Liver (tissue), 9 donors: ENCODE data around the gene ERI3. TPM values are rescaled to one million over a fixed set of nuclear protein-coding genes. Genes with fewer than 3 reads are reported as not detected.

Source experiments
- DNase-seq: peaks from one replicate; pipeline ENCODE4 v3.0.0-alpha.2; 2017; ENCODE audit warnings: low spot score
- H3K27ac ChIP-seq, 2 donors: one replicate each; pipeline ENCODE4 v1.7.0; 2013; ENCODE audit warnings: inconsistent platforms in 2 of 2, low read length in 2 of 2, control low read depth in 1 of 2, low read depth in 1 of 2, mild to moderate bottlenecking in 1 of 2
- H3K27me3 ChIP-seq, 4 donors: one replicate each; pipeline versions ENCODE4 v1.6.1 to v1.7.0; 2013; ENCODE audit warnings: low read length in 3 of 4, inconsistent platforms in 1 of 4, mild to moderate bottlenecking in 1 of 4, moderate library complexity in 1 of 4; ENCODE audit not compliant: control insufficient read depth in 4 of 4, insufficient read depth in 4 of 4
- H3K36me3 ChIP-seq, 4 donors: one replicate each; pipeline versions ENCODE4 v1.6.1 to v1.7.0; 2013; ENCODE audit warnings: low read length in 3 of 4, mild to moderate bottlenecking in 3 of 4, low read depth in 1 of 4, moderate library complexity in 1 of 4; ENCODE audit not compliant: control insufficient read depth in 4 of 4, insufficient read depth in 3 of 4
- H3K4me1 ChIP-seq, 4 donors: one replicate each; pipeline versions ENCODE4 v1.6.1 to v1.7.0; 2013; ENCODE audit warnings: low read length in 3 of 4, mild to moderate bottlenecking in 3 of 4, moderate library complexity in 1 of 4; ENCODE audit not compliant: control insufficient read depth in 4 of 4, insufficient read depth in 4 of 4
- H3K4me3 ChIP-seq, 3 donors: one replicate each; pipeline versions ENCODE4 v1.6.1 to v1.7.0; 2013; ENCODE audit warnings: low read length in 3 of 3, control low read depth in 1 of 3, low read depth in 1 of 3, mild to moderate bottlenecking in 1 of 3
- H3K9ac ChIP-seq, 2 donors: one replicate each; pipeline ENCODE4 v1.7.0; 2013; ENCODE audit warnings: low read length in 2 of 2, mild to moderate bottlenecking in 2 of 2, moderate library complexity in 2 of 2, control low read depth in 1 of 2, low read depth in 1 of 2
- H3K9me3 ChIP-seq, 4 donors: one replicate each; pipeline versions ENCODE4 v1.6.1 to v1.7.0; 2013; ENCODE audit warnings: low read length in 3 of 4; ENCODE audit not compliant: control insufficient read depth in 4 of 4
- ATF3 ChIP-seq: IDR thresholded peaks from 2 replicates; pipeline ENCODE4 v1.6.1; 2016; ENCODE audit warnings: antibody characterized with exemption
- CTCF ChIP-seq: fragments of 150-350 bp; IDR thresholded peaks from 2 replicates; pipeline ENCODE4 v1.5.1; 2017; ENCODE audit warnings: improper control_type of control experiment, low read depth, low read length; ENCODE audit not compliant: missing input control
- EGR1 ChIP-seq, 2 donors: IDR thresholded peaks; 2 replicates each; pipeline ENCODE4 v1.6.1; 2016 to 2018; ENCODE audit warnings: antibody characterized with exemption in 2 of 2, low read depth in 2 of 2
- FOXA1 ChIP-seq: IDR thresholded peaks from 2 replicates; pipeline ENCODE4 v1.6.1; 2016; ENCODE audit warnings: antibody characterized with exemption
- FOXA2 ChIP-seq: IDR thresholded peaks from 2 replicates; pipeline ENCODE4 v1.6.1; 2016; ENCODE audit warnings: antibody characterized with exemption
- GABPA ChIP-seq, 2 donors: IDR thresholded peaks in 1 of 2; conservative IDR thresholded peaks in 1 of 2; 2 replicates each; pipeline ENCODE4 v1.6.1; 2016; ENCODE audit warnings: antibody characterized with exemption in 2 of 2, mild to moderate bottlenecking in 1 of 2, moderate library complexity in 1 of 2
- HNF4A ChIP-seq, 2 donors: conservative IDR thresholded peaks; 2 replicates each; pipeline ENCODE4 v1.6.1; 2016; ENCODE audit warnings: antibody characterized with exemption in 2 of 2, mild to moderate bottlenecking in 2 of 2
- HNF4G ChIP-seq: IDR thresholded peaks from 2 replicates; pipeline ENCODE4 v1.6.1; 2016; ENCODE audit warnings: antibody characterized with exemption
- NR2F2 ChIP-seq: IDR thresholded peaks from 2 replicates; pipeline ENCODE4 v1.6.1; 2016; ENCODE audit warnings: antibody characterized with exemption
- RAD21 ChIP-seq, 2 donors: IDR thresholded peaks; 2 replicates each; pipeline ENCODE4 v1.6.1; 2016; ENCODE audit warnings: antibody characterized with exemption in 2 of 2, mild to moderate bottlenecking in 2 of 2
- REST ChIP-seq: IDR thresholded peaks from 2 replicates; pipeline ENCODE4 v1.6.1; 2016; ENCODE audit warnings: antibody characterized with exemption, mild to moderate bottlenecking
- RXRA ChIP-seq, 2 donors: IDR thresholded peaks; 2 replicates each; pipeline ENCODE4 v1.6.1; 2017 to 2018; ENCODE audit warnings: antibody characterized with exemption in 2 of 2, mild to moderate bottlenecking in 1 of 2
- SP1 ChIP-seq: IDR thresholded peaks from 2 replicates; pipeline ENCODE4 v1.6.1; 2018; ENCODE audit warnings: antibody characterized with exemption, mild to moderate bottlenecking
- TAF1 ChIP-seq: conservative IDR thresholded peaks from 2 replicates; pipeline ENCODE4 v1.6.1; 2016; ENCODE audit warnings: antibody characterized with exemption, mild to moderate bottlenecking
- YY1 ChIP-seq: IDR thresholded peaks from 2 replicates; pipeline ENCODE4 v1.6.1; 2016; ENCODE audit warnings: antibody characterized with exemption, mild to moderate bottlenecking
- ZBTB33 ChIP-seq: IDR thresholded peaks from 2 replicates; pipeline ENCODE4 v1.6.1; 2016; ENCODE audit warnings: antibody characterized with exemption
- WGBS: extraction: QIAGEN DNeasy Blood & Tissue Kit; methylation state at CpG from one replicate; pipeline ENCODE4 v1.1.7; 2013; 5-methylcytosine and 5-hydroxymethylcytosine counted together
- polyA plus RNA-seq, 2 donors: library from polyadenylated mRNA; stranded (reverse) in 1 of 2; unstranded in 1 of 2; fragments of 200-250 nt in 1 of 2; fragments of >200 nt in 1 of 2; fragmentation: Nextera tagmentation in 1 of 2; extraction: Ambion mirVana in 1 of 2; gene quantifications; one replicate each; pipeline versions ENCODE4 v1.2.1 to v1.2.3, GENCODE V29; 2013 to 2015
- total RNA-seq, 2 donors: library from RNA; depleted of rRNA; stranded (reverse); fragments of >200 nt; gene quantifications; one replicate each; pipeline ENCODE4 v1.2.3, GENCODE V29; 2014
- donor health status: healthy.
- donor health status: healthy.
- donor health status: healthy.
- donor health status: healthy.
- donor health status: healthy.

Gene ERI3
- total and polyA plus RNA-seq, 4 donors, result 15.7 to 23.8 (median 21.3) TPM

GRCh38 chr1:44326024-44326701 is 28.9 kb downstream of the ERI3 start:
- peaks cover 0 to 1% (median 0%) of the 10 kb centered on the region in 4 donors for H3K36me3 ChIP-seq
- TF ChIP-seq YY1 (no peak), ZBTB33 (no peak)
- no peaks in the 10 kb centered on the region for H3K27me3 ChIP-seq
- H3K4me3 ChIP-seq, result no peak overlapping the region
- WGBS, result 95% methylated on average over 9 of the region's 9 CpGs
- no peak overlapping the region for H3K9ac ChIP-seq
- no peaks in the 10 kb centered on the region for H3K9me3 ChIP-seq
- H3K27ac ChIP-seq, result no peak overlapping the region
- H3K4me1 ChIP-seq, result peaks cover 0 to 12% (median 6%) of the 10 kb centered on the region in 4 donors
- no peak for DNase-seq

- no peak for TF ChIP-seq HNF4G
- TF ChIP-seq TAF1, result no peak
- no peak for TF ChIP-seq REST
- no peak for TF ChIP-seq FOXA2
- TF ChIP-seq GABPA (IDR thresholded peaks at IDR 0.05 in 1 of 2, conservative IDR thresholded peaks at IDR 0.05 in 1 of 2), result no peak
- no peak for TF ChIP-seq EGR1 (IDR thresholded peaks at IDR 0.05; ENCODE audit: low read depth in 2 of 2)
- TF ChIP-seq RAD21 (IDR thresholded peaks at IDR 0.05), result no peak
- no peak for TF ChIP-seq NR2F2
- TF ChIP-seq ZBTB33, result no peak
- TF ChIP-seq RXRA (IDR thresholded peaks at IDR 0.05), result peak in 1 of 2 donors; percentile 27
- no peak for TF ChIP-seq YY1
- TF ChIP-seq SP1, result no peak
- TF ChIP-seq ATF3, result no peak
- TF ChIP-seq FOXA1, result no peak
- TF ChIP-seq HNF4A (conservative IDR thresholded peaks at IDR 0.05), result peak in 1 of 2 donors; percentile 4
- no peak for TF ChIP-seq CTCF
- DNase-seq, result no peak
- WGBS, result 58% methylated on average over 1 of the region's 1 CpG
- Histone ChIP-seq H3K27ac (no peak overlapping the region), H3K9me3 (no peaks in the 10 kb centered on the region), H3K27me3 (no peaks in the 10 kb centered on the region), H3K4me3 (no peak overlapping the region), H3K36me3 (peaks cover 0 to 9% (median 3%) of the 10 kb centered on the region in 4 donors), H3K9ac (no peak overlapping the region), H3K4me1 (peaks cover 0 to 12% (median 6%) of the 10 kb centered on the region in 4 donors)
Observed at GRCh38 chr1:44323947-44324346, 31.1 kb downstream of the ERI3 start.
